ENCODE measurements around the gene CPLANE1.

- TF ChIP-seq, protein P1, sequence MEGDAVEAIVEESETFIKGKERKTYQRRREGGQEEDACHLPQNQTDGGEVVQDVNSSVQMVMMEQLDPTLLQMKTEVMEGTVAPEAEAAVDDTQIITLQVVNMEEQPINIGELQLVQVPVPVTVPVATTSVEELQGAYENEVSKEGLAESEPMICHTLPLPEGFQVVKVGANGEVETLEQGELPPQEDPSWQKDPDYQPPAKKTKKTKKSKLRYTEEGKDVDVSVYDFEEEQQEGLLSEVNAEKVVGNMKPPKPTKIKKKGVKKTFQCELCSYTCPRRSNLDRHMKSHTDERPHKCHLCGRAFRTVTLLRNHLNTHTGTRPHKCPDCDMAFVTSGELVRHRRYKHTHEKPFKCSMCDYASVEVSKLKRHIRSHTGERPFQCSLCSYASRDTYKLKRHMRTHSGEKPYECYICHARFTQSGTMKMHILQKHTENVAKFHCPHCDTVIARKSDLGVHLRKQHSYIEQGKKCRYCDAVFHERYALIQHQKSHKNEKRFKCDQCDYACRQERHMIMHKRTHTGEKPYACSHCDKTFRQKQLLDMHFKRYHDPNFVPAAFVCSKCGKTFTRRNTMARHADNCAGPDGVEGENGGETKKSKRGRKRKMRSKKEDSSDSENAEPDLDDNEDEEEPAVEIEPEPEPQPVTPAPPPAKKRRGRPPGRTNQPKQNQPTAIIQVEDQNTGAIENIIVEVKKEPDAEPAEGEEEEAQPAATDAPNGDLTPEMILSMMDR (conservative IDR thresholded peaks at IDR 0.05 in 1 of 2, IDR thresholded peaks at IDR 0.05 in 1 of 2; ENCODE audit: low read depth in 1 of 2, low read length in 2 of 2), result no peak
- TF ChIP-seq EZH2 (IDR thresholded peaks at IDR 0.05; ENCODE audit: low read length, missing control alignments), result no peak
Measured at GRCh38 chr5:37214550-37214949, 34.6 kb downstream of the CPLANE1 start.

Data from fibroblast of lung (primary cell).